M059J (cell line): ENCODE data around the gene MYO5B. TPM values are rescaled to one million over a fixed set of nuclear protein-coding genes. Genes with fewer than 3 reads are reported as not detected.
A peak's percentile ranks its signal among the peaks of the same experiment; 100 is the strongest.
"Not testable (repeated sequence)": the region's sequence is repeated elsewhere in the genome, so short reads cannot be mapped to it uniquely, and the experiment has no call there.

Experiments used
- DNase-seq: peaks from one replicate; pipeline ENCODE4 v3.0.0-alpha.2; 2012; ENCODE audit warnings: low read depth
- total RNA-seq: library from RNA; depleted of rRNA; stranded (reverse); fragments of >200 nt; shearing (Covaris generic); gene quantifications from 2 replicates; pipeline ENCODE4 v1.2.3, GENCODE V29; 2014; rRNA removed

The MYO5B gene
- 4.1 and 5.5 TPM in 2 replicates for total RNA-seq

- DNase-seq: peak; percentile 8
Observed at GRCh38 chr18:50194631-50195532, at the start of gene MYO5B. Gene MYO5B, minus strand, starts transcription at chr18:50195147. Its CDS starts 354 bp downstream, at chr18:50194793.

- not testable (repeated sequence) for DNase-seq
Observed at GRCh38 chr18:50241768-50242167, 46.8 kb upstream of the MYO5B start.

DNA sequence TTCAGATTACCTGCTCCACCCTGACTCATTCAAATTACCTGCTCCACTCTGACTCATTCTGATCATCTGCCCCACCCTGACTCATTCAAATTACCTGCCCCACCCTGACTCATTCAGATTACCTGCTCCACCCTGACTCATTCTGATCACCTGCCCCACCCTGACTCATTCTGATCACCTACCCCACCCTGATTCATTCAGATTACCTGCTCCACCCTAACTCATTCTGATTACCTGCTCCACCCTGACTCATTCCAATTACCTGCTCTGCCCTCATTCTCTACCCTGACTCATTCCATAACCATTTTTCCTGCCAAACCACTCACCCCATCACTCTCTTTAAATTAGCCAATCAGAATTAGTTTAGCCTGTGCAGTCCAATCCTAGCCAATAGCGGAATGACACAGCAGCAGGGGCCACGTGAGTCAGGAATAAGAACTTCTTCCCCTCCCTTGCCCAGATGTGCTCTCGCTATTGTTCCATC, 45.2 kb upstream of the MYO5B start:
- DNase-seq: no peak

DNA sequence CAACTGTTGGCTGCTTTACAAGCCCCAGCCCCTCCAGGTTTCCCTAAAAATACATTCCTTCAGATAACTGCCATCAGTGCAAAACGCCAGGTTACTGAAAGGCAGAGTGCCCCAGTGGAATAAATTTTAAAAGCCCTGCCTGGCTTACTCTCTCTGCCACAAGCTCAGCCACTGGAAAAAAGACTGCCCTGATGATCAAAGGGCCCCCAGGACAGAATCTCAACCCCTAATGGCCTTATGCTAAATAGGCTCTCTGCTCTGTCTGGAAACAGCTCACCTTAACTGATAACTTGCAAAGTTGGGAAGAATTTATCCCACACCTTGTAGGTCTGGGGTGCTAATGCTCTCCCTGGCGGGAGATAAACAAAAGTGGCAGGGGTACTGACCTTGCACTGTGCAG, 37.5 kb upstream of the MYO5B start:
- DNase-seq: no peak

- DNase-seq: no peak
Observed at GRCh38 chr18:50231621-50232020, 36.7 kb upstream of the MYO5B start.

DNA sequence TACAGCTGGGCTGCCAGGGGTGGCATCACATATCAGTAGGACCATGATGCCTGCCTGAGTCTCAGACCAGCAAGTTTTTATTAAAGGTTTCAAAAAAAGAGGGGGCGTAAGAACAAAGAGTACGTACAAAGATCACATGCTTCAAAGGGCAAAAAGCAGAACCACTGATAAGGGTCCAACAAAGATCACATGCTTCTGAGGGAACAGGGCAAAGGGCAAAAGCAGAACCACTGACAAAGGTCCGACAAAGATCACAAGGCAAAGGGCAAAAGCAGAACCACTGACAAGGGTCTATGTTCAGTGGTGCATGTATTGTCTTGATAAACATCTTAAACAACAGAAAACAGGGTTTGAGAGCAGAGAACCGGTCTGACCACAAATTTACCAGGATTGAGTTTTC, 25.3 kb upstream of the MYO5B start:
- not testable (repeated sequence) for DNase-seq

- DNase-seq: peak; percentile 9
Observed at GRCh38 chr18:50218432-50219197, 23.7 kb upstream of the MYO5B start.

- DNase-seq: no peak
Observed at GRCh38 chr18:50209311-50209710, 14.4 kb upstream of the MYO5B start.

GRCh38 chr18:50207722-50208121, 12.8 kb upstream of the MYO5B start:
- DNase-seq: no peak

DNA sequence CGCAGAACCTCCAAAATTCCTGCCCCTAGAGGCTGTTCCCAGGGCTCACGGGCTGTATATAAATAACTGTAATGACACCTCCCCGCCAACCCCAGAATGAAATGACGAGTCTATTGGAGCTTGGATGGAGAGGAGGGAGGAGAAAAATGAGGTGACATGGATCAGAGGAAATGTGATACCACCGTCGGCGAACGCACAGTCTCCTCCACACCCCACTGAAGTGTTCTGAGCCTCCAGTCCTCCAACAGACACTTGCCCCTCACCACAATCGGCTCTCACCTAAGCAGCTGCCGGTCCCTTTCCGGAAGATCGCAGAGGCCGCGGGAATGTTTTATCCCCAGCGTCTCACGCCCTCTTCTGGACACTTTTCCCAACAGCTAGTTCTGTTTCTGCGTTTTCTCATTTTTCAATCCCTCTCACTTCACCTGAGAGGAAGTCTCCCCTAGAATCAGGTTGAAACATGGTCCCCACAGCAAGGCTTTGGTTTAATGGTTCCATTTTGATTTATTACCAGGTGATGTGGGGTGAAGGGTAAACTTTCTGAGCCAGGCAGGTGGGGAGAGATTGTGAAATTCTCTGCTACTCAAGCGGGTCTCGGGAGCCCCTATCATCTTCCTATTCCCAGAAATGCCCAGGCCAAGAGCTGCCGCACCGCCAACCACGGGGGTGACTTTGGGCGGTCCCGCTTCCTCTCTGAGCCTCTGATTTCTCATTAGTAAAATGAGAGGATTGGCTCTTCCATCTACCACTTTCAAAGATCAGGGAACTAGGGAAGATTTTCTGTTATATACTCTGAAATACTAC, 9.1 kb upstream of the MYO5B start:
- DNase-seq: peak; percentile 37

DNA sequence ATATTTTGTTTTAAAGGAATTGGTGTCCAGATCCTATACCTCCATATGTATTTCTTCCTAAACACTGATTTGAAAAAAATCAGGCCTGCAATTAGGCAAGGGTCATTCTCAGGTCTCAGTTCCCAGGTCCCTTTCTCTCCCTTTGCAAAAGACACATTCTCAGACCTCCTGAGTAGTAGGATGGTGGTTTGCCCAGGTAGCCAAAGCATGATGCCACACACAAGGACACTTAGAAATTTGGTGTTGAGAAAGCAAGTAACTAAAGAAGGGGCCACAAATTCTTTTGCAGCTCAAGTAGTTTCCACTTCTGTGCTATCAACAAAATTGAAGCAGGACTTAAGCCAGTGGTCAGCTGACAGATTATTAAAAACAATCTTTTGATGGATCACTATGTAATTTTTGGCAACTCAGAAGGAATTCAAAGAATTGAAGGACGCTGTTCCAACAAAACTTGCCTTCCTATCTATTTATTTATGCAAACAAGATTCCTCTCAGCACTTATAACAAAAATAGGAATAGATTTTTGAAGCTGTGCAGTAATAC, 6.6 kb upstream of the MYO5B start:
- no peak for DNase-seq

DNA sequence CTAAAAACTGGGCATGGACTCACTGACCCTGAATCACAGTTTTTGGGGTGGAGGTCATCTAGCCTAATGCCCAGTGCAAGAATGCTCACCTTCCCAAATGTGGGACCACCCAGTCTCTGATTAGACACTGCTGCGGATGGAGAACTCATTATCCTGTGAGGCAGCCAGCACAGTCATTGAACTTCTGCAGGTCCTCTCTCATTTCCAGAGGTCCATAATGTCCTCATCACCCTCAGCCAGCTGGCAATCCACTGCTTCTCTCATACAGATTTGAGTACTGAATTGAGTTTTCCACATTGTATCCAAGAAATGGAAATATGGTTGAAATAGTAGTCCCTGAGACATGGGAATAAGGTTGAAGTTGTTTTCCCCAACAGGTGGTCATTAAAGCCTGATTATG, 5.0 kb upstream of the MYO5B start:
- no peak for DNase-seq

GRCh38 chr18:50199346-50199855, 4.5 kb upstream of the MYO5B start:
- DNase-seq: no peak

GRCh38 chr18:50196261-50196660, 1.3 kb upstream of the MYO5B start:
- no peak for DNase-seq

DNA sequence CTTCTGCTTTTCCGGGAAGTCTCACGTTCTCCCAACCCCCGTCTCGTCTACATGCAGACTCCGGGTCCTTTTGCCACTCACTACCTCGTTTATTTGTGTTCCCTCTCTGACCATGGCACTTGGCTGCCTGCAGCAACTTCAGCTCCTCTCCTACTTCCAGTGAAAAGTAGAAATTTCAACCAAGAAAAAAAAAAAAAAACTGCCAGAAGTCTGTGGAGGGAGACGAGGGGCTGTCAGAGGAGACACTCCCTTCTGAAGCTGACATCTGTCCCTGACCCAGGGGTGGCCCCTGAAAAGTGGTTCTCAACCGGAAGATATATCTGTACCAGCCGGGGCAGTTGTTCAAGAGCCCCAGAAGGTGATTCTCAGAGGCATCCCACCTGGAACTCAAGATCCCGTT, 742 bp upstream of the MYO5B start:
- no peak for DNase-seq

- no peak for DNase-seq
Observed at GRCh38 chr18:50193796-50194630, 934 bp downstream of the MYO5B start.

- no peak for DNase-seq
Observed at GRCh38 chr18:50192995-50193795, 1.8 kb downstream of the MYO5B start.

DNA sequence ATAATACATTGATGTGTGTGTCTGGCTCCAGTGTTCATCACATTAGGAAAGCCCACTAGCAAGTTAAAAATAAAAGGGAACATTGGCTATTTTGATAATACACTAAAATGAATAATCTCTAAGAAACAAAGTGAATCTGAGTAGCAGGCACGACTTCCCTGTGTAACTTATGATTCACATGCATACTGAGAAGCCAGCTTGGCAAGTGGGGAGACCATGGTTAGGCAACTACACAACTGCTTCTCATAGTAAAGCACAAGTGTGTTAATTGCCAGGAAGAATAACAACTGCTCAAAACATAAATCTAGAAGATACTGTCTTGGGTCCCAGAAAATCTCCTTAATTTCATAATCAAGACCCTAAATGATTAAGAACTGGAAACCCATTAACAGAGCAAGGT, 4.0 kb downstream of the MYO5B start:
- no peak for DNase-seq

DNA sequence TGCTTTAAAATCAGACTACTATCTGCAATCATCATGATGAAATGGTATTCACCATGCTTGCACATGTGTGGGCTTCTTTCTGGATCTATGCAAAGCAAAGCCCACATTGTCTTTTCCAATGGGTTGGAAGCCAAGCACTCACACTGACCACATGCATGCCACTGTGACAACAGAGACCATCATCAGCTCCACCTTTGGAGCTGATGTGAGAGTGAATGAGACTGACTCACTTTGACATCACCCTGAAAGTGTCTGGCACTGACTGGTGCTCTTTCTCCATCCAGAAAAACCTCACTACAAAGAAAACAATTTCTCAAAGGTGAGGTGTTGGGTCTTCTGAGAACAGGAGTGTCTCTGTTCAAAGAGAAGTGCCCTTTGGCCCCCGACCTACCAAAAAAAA, 4.7 kb downstream of the MYO5B start:
- DNase-seq: peak; percentile 5

GRCh38 chr18:50189160-50189559, 5.8 kb downstream of the MYO5B start:
- DNase-seq: no peak
